Measurements from ENCODE around the gene PIK3R5.
"Not testable (repeated sequence)": the region's sequence is repeated elsewhere in the genome, so short reads cannot be mapped to it uniquely, and the experiment has no call there.

The PIK3R5 gene

DNA sequence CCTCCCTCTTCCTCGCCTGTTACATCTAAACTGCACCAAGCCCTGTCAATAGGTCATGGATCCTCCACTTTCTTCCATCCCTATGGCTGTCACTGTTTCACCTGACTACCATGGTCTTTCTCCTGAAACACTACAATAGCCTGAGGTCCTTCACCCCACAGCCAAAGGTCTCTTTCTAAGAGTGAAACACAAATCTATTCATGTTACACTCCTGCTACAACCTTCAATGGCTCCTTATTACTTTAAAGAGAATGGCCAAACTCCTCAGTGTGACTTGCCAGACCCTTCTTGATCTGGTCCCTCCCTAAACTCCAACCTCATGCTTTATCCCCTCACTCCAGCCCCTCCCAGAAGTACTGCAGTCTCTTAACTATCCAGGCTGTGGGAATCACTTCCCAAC lies 97.4 kb downstream of the PIK3R5 start:
- DNase-seq (ENCODE audit: extremely low spot score, insufficient read length, low read depth) (no peak), FAIRE-seq (no peak)

DNA sequence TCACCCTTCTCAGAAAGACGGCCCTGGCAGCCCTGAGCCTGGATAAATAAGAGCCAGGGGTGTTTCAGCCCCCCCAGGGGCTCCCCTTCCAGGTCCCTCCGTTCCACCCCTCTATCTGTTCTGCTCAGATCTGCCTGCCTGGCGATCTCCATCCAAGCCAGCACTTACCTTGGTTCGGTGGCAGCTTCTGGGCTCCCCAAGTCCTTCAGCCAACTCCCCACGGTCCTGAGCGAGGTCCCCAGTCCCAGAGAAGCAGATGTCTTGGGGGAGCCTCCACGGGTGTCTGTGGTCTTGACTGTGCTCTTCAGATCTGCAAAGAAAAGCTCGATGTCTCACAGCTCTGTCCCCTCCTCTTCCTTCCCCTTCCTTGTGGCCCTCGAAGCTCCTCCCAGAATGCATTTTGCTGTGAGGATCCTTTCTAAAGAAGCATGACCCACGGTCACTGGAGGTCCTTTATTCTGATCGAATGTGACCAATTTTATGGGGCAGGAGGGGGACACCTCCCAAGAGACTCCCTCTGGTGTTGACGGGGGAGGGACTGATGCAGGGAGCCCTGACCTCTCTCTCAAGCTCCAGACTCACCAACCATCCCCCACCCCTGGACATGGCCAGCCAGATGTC lies 98.0 kb downstream of the PIK3R5 start, which contains the start of gene PIK3R6:
Gene PIK3R6 (minus strand): TSS at position 314 of the 621 bp plus-strand sequence. CDS start 17,880 bp downstream, outside the sequence.
- no peak for DNase-seq (ENCODE audit: extremely low spot score, insufficient read length, low read depth)

DNA sequence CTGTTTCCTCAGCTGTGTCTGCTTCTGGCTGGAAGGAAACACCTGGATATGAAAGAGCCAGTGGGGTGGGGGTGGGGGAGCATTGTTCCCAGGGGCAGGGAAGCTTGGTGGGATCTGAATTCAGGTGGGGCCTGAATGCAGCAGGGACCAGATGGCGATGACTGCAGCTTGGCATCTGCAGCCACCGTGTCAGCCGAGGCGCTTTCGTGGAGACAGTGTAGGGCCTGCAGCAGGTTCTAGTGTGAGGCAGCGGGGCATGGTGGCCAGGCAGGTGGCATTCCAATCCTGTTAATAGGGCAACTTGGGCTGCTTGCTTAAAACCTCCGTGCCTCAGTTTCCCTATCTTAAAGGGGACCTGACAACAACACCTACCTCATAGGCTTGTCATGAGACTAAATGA lies 99.7 kb downstream of the PIK3R5 start:
- FAIRE-seq (no peak), DNase-seq (ENCODE audit: extremely low spot score, insufficient read length, low read depth) (no peak)

More for the DNA sequence above, 98.0 kb downstream of the PIK3R5 start, which contains the start of gene PIK3R6:
- peak; percentile 99 for FAIRE-seq

DNA sequence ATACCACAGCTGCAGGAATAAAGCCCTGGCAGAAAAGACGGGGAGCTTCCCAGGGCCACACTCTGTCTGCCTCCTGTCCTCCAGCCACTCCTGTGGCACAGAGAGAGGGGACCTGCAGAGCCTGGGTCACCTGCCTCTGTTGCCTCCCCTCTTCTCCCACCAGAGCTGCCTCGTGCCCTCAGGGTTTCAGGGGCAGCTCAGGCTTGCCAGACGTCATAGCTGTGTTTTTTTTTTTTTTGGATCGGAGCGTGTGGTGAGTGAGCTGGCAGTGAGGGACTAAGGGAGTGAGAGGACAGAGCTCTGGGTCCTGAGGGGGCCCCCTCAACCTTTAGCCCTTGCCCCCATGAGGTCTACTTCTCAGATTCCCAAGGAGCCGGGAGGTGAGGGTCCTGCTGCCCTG lies 100.1 kb downstream of the PIK3R5 start:
- DNase-seq (ENCODE audit: extremely low spot score, insufficient read length, low read depth) (no peak), FAIRE-seq (no peak)

DNA sequence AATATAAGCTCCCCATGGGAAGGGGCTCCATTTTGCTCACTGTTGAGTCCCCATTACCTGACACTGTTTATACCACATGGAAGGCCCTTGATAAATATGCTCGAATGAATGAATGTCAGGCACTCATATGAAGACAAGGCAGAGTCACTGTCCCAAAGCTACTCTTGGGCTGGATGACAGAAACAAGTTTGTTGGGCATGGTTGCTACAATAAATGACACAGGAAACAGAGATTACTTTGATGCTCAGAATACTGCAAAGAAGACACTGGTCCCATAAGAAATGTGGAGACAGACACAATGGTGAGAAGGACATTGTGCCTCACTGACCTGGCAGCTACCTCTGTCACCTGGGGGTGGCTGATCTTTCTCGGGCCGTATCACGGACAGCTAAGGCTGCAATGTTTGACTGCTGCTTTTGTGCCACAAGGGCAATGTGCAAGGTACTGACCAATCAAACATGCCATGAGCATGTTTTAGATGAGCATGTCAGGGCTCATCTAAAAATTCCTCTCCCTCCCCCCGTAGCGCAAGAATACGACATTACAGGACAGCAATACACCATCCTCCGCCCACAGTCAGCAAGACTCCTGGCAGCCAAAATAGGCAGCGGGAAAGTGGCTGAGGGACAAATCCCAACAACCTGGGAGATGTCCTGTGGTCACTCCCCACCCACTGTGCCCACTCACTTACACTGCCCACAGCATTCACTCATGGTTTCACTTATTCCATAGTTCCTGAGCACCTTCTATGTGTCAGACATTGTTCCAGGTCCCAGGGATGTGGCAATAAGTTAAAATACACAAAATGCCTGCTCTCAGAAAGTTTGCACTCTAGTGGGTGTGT lies 103.1 kb downstream of the PIK3R5 start:
- DNase-seq (ENCODE audit: extremely low spot score, insufficient read length, low read depth) (no peak), FAIRE-seq (peak; percentile 71)

DNA sequence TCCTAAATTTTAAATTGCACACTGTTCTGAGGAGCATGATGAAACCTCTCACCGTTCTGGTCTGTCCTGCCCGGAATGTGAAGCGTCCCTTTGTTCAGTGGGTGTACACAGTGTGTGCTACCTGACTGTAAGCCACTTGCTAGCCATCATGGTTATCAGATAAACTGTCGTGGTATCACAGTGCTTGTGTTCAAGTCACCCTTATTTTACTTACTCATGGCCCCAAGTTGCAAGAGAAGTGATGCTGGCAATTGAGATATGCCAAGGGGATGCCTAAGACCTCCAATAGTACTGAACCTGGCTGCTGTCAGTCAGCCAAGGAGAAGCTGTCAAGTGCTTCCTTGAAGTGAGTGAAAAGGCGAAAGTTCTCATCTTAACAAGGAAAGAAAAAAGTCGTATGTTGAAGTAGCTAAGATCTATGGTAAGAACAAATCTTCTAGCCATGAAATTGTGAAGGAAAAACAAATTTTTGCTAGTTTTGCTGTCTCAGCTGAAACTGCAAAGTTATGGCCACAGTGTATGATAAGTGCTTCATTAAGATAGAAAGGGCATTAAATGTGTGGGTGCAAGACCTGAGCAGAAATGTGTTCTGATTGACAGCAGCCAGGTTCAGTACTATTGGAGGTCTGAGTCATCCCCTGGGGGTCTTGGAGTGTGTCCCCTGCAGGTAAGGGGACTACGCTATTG lies 103.9 kb downstream of the PIK3R5 start:
- FAIRE-seq (no peak), DNase-seq (ENCODE audit: extremely low spot score, insufficient read length, low read depth) (no peak)

DNA sequence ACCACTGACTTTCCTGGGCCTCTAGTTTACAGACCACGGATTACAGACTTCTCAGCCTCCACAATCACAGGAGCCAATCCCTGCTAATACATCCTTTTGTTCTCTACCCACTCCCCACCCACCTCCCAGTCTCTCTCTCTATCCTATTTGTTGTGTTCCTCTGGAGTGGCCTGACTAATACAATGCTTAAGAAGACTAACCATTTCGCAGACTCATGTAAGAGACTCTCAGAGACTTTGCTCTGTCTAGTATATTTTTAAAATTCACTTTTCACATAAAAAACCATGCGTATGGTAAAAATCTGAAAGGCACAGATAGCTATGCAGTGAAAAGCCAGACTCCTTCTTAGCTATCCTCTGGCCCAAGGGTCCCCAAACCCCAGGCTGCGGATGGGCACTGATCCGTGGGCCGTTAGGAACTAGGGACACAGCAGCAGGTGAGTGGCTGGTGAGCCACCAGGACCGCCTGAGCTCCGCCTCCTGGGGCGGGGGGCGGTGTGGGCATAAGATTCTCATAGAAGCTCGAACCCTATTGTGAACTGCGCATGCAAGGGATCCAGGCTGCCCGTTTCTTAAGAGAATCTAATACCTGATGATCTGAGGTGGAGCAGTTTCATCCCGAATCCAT lies 105.6 kb downstream of the PIK3R5 start:
- no peak for DNase-seq (ENCODE audit: extremely low spot score, insufficient read length, low read depth)
- FAIRE-seq, result no peak

DNA sequence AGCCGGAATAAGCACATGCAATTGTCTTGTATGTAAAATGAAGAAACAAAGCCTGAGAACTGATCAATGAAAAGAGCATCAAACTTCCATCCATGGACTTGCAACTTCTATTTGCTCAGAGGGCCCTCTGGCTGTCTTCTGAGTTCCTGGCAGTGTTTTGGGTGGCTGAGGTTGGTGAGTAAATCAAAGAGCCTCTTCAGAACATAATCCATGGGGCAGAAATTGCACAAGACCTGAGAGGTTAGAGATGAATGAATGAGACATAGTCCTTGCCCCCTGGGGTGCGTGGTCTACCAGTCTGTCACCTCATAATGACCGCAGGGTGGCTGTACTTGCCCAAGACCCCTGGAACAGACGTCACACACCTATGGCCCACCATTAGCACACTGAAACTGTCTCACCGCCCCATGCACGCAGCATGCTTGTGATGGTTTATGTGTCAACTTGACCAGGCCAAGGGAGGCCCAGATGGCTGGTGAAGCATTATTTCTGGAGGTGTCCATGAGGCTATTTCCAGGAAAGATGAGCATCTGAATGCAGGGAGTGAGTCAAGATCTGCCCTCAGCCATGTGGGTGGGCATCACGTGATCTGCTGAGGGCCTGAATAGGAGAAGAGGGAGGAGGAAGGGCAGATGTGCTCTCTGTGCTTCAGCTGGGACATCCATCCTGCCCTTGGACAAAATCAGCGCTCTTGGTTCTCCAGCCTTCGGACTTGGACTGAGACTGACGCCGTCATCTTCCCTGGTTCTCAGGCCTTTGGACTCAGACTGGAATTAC lies 106.3 kb downstream of the PIK3R5 start:
- DNase-seq (ENCODE audit: extremely low spot score, insufficient read length, low read depth) (no peak), FAIRE-seq (peak; percentile 87)

DNA sequence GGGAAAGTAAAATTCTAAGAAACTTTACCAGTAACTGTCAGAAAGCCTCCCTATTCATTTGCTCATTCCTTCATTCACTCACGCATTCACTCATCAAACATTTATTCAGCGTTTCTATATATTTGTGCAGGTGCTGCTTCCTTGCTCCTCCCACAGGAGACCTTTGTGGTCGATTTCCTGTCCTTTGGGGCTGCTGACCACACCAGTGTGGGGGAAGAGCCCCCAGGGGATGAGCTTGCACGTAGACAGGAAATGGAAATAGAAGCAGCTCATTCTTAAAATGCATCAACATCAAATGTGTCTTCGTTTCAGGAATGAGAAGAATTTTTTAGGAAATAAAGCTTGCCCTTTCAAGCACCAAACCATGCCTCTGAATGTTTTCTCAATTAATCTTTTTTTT lies 107.6 kb downstream of the PIK3R5 start:
- DNase-seq (ENCODE audit: extremely low spot score, insufficient read length, low read depth) (peak; percentile 49), FAIRE-seq (peak; percentile 98)

DNA sequence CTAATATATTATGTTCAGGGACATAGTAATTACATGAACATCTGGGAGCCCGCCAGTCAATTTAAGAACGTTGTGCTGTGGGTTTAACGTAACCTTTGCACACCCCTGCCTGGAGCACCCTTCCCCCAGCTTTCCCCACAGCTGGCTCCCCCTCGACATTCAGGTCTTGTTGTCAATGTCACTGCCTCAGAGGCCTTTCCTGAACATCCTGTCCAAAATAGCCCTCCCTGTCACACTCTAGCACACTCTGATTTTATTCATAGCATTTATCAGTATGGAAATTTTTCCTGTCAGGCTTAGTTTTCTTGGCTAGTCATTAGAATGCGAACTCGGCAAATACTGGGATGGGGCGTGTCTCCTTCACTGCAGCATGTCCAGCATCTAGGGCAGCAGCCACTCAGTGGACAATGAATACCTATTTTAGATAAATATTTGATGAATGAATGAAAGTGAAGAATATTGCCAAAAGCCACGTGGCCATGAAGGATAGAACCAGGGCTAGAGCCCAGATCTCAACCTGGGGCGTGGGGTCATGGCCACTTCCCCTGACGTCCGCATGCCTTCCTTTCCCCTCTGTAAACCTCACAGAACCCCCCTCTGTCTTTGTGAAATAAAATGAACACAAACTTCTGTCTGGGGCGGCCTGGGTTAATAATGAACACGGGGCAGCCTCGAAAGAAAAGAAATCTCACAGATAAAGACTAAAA lies 108.5 kb downstream of the PIK3R5 start:
- DNase-seq (ENCODE audit: extremely low spot score, insufficient read length, low read depth) (no peak), FAIRE-seq (peak; percentile 85)

DNA sequence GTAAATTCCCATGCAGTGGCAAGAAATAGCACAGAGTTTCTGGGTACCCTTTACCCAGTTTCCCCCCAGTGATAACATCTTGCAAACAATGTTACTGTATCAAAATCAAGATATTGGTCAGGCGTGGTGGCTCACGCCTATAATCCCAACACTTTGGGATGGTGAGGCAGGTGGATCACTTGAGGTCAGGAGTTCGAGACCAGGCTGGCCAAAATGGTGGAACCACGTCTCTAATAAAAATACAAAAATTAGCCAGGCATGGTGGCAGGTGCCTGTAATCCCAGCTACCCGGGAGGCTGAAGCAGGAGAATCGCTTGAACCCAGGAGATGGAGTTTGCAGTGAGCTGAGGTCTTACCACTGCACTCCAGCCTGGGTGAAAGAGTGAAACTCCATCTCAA lies 109.3 kb downstream of the PIK3R5 start:
- FAIRE-seq; DNase-seq (ENCODE audit: extremely low spot score, insufficient read length, low read depth): not testable (repeated sequence)

DNA sequence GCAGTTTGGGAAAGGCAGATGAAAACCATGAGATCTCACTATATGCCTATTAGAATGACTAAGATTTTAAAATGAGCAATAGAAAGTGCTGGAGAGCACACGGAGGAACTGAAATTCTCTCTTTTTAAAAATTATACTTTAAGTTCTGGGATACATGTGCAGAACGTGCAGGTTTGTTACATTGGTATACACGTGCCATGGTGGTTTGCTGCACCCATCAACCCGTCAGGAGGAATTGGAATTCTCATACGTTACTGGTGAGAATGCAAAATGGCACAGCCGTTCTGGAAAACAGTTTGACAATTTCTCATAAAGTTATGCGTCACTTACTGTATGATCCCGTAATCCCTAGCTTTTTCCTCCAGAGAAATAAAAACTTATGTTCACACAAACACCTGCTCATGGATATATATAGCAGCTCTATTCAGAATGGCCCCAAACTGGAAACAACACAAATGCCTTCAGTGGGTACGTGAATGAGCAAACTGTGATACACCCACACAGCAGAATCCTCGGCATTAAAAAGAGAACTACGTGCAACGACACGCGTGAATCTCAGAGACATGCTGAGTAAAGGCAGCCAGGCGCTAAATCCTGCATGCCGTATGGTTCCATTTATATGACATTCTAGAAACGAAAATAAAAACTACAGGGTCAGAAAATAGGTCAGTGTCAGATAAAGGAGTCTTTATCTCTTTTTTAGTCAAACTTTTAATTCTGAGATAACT lies 109.9 kb downstream of the PIK3R5 start:
- peak; percentile 99 for FAIRE-seq
- no peak for DNase-seq (ENCODE audit: extremely low spot score, insufficient read length, low read depth)

DNA sequence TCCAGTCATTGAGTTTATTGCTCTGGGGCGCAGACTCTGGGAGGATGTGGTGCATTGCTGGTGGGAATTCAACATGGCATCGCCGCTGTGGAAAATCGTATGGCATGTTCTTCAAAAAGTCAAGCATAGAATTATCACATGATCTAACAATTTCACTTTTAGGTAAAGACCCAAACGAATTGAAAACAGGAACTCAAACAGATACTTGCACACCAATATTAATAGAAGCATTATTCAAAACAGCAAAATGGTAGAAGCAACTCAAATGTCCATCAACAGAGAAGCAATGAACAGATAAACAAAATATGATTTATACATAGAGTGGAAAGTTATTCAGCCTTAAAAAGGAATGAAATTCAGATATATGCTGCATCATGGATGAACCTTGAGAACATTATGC lies 113.9 kb downstream of the PIK3R5 start:
- FAIRE-seq, result peak; percentile 85
- DNase-seq (ENCODE audit: extremely low spot score, insufficient read length, low read depth), result no peak

DNA sequence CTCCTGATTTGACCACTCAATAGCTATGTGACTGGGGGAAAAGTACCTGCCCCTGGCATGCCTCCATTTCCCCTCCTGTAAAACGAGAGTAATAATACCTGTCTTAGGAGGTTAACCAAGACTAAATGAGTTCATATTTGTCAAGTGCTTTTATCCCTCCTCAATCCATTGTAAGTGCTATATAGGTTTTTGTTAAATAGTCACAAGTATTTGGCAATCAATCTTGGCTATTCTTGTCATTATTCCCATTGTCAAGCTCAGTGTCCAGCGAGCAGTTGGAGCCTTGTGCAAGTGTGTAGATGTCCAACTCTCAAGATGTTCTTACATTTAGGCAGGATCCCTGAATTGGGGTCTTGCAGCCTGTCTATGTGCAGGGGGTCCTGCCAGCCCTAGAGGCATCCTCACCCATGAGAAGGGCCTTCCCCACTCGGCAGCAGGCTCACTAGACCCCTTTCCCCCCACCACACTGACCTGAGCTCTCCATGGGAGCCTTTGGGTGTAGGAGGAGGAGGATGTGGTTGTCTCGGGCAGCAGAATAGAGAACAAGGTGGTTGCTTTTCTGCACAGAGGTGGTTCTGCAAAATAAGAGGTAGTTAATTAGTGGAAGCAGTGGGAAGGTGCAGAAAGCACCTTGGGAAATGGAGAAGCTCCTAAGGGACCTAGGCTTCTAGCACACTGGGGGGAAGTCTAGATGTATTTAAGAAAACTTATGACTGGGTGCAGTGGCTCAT lies 116.0 kb downstream of the PIK3R5 start:
- no peak for DNase-seq (ENCODE audit: extremely low spot score, insufficient read length, low read depth)
- FAIRE-seq, result peak; percentile 51

DNA sequence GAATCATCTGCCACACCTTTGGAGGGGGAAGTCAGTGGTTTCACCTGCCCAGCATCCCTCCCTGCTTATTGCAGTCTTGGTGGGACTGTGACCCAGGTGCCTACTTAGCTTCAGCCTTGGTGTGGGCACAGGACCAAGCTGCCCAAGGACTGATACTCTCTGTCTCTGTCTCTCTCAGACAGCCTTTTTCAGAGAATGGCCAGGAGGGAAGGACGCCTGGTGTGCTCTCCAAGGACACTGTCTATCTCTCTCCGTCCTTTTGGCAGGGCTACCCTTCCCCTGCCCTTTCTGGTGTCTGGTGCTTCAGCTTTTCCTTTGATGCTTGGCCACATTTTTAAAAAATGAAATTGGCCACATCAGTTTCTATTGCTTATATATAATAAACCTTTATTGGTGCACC lies 117.6 kb downstream of the PIK3R5 start:
- no peak for FAIRE-seq

DNA sequence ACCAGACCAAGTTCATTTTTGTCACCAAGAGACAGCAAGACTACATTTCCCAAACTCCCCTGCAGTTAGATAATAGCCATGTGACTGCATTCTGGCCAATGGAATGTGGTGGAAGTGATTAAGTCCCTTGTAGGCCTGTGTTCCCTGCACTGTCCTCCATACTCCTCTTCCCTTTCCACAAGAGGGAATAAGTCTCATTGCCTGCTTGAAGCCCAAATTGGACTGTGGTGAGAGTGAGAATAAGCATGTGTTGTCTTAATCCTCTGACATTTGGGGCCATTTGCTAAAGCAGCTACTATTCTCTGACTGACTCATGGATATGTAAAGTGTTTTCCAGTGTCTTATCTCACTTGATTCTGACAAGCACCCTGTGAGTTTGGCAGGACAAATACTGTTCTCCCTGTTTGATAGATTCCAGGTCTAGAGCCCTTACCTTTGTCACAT lies 118.7 kb downstream of the PIK3R5 start:
- DNase-seq (ENCODE audit: extremely low spot score, insufficient read length, low read depth) (no peak), FAIRE-seq (peak; percentile 76)

More for the DNA sequence above, 117.6 kb downstream of the PIK3R5 start:
- DNase-seq (ENCODE audit: extremely low spot score, insufficient read length, low read depth), result no peak
